ENCODE data around the gene CYB5R3.
A peak's percentile ranks its signal among the peaks of the same experiment; 100 is the strongest.
"Not testable (repeated sequence)": the region's sequence is repeated elsewhere in the genome, so short reads cannot be mapped to it uniquely, and the experiment has no call there.

The CYB5R3 gene

DNA sequence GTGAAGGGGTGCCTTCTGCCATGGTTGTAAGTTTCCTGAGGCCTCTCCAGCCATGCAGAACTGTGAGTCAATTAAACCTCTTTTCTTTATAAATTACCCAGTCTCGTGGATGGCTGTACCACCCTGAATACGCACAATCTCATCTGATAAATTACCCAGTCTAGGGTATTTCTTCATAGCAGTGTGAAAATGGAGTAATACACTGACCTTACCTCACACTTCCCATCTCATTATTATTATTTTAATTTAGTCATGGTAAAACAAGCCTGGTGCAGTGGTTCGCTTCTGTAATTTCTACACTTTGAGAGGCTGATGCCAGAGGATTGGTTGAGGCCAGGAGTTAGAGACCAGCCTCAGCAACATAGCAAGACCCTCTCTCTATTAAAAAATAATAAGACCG lies 30.5 kb upstream of the CYB5R3 start:
- no peak overlapping the region for H3K4me3 ChIP-seq (ENCODE audit: control insufficient read depth, low read depth, low read length)
- DNase-seq (ENCODE audit: low read depth) = no peak
- TF ChIP-seq, protein P1, sequence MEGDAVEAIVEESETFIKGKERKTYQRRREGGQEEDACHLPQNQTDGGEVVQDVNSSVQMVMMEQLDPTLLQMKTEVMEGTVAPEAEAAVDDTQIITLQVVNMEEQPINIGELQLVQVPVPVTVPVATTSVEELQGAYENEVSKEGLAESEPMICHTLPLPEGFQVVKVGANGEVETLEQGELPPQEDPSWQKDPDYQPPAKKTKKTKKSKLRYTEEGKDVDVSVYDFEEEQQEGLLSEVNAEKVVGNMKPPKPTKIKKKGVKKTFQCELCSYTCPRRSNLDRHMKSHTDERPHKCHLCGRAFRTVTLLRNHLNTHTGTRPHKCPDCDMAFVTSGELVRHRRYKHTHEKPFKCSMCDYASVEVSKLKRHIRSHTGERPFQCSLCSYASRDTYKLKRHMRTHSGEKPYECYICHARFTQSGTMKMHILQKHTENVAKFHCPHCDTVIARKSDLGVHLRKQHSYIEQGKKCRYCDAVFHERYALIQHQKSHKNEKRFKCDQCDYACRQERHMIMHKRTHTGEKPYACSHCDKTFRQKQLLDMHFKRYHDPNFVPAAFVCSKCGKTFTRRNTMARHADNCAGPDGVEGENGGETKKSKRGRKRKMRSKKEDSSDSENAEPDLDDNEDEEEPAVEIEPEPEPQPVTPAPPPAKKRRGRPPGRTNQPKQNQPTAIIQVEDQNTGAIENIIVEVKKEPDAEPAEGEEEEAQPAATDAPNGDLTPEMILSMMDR (conservative IDR thresholded peaks at IDR 0.05; ENCODE audit: control insufficient read depth, insufficient read depth, low read depth, low read length) = no peak

DNA sequence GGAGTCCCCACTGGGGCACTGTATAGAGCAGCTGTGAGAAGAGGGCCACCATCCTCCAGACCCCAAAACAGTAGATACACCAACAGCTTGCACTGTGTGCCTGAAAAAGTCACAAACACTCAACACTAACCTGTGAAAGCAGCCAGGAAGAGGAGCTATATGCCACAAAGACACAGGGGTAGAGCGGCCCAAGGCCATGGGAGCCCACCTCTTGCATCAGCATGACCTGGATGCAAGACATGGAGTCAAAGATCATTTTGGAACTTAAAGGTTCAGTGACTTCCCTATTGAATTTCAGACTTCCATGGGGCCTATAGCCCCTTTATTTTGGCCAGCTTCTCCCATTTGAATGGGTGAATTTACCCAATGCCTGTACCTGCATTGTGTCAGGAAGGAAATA lies 29.7 kb upstream of the CYB5R3 start:
- TF ChIP-seq, protein P1 (conservative IDR thresholded peaks at IDR 0.05; ENCODE audit: control insufficient read depth, insufficient read depth, low read depth, low read length) = no peak

DNA sequence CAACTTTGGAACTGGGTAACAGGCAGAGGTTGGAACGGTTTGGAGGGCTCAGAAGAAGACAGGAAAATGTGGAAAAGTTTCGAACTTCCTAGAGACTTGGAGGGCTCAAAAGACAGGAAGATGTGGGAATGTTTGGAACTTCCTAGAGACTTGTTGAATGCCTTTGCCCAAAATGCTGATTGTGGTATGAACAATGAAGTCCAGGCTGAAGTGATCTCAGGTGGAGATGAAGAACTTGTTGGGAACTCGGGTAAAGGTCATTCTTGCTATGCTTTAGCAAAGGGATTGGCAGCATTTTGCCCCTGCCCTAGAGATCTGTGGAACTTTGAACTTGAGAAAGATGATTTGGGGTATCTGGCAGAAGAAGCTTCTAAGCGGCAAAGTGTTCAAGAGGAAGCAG lies 28.7 kb upstream of the CYB5R3 start:
- not testable (repeated sequence) for H3K4me3 ChIP-seq (ENCODE audit: control insufficient read depth, low read depth, low read length); DNase-seq (ENCODE audit: low read depth)

More for the DNA sequence above, 29.7 kb upstream of the CYB5R3 start:
- H3K4me3 ChIP-seq (ENCODE audit: control insufficient read depth, low read depth, low read length) = no peak overlapping the region
- DNase-seq (ENCODE audit: low read depth) = no peak

DNA sequence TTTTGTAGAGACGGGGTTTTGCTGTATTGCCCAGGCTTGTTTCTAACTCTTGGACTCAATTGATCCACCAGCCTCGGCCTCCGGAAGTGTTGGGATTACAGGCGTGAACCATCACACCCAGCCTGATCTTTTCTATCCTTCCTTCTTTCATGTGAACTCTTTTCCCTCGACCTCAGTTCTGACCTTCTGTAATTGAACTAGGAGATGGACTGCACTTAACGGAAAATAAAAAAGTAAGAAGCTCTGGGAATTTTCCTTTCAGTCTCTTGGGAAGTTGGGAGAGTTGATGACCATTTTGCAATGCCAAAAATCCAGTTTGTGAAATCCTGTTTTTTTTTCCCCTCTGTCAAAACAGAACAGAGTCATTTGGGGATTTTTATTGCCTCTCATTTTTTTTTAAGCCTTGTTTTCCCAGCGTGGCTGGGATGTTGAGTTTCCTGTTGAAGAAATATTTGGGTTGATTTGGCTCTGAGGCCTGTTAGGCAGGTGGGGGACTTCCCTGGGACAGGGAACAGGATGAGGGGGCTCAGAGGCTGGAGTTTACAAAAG lies 26.9 kb upstream of the CYB5R3 start:
- peak; percentile 83 for DNase-seq (ENCODE audit: low read depth)

DNA sequence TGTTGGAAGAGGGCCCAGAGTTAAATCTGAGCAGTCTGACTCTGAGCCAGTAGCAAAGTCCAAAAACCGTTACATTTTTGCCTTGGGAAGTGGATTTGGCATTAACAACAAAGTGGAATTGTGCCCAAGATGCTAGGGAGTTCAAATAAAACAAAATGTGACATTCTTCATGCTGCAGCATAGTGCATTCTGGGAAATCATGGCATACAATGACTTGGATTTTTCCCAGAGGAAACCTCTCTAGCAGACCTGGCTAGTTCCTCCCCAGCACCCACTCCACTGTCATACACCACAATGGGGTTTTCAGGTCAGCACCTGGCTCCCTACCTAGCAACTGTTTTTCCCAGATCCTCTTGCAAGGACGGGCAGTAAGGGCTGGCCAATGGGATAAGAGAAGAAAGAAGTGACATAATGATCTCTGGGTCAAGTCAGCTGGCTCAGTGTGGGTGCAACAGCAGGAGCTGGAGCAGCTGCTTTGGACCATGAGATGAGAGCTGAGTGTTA lies 24.8 kb upstream of the CYB5R3 start:
- TF ChIP-seq, protein P1 (conservative IDR thresholded peaks at IDR 0.05; ENCODE audit: control insufficient read depth, insufficient read depth, low read depth, low read length) = no peak
- no peak overlapping the region for H3K4me3 ChIP-seq (ENCODE audit: control insufficient read depth, low read depth, low read length)
- peak; percentile 28 for DNase-seq (ENCODE audit: low read depth)

More for the DNA sequence above, 26.9 kb upstream of the CYB5R3 start:
- TF ChIP-seq, protein P1 (conservative IDR thresholded peaks at IDR 0.05; ENCODE audit: control insufficient read depth, insufficient read depth, low read depth, low read length) = no peak
- no peak overlapping the region for H3K4me3 ChIP-seq (ENCODE audit: control insufficient read depth, low read depth, low read length)

DNA sequence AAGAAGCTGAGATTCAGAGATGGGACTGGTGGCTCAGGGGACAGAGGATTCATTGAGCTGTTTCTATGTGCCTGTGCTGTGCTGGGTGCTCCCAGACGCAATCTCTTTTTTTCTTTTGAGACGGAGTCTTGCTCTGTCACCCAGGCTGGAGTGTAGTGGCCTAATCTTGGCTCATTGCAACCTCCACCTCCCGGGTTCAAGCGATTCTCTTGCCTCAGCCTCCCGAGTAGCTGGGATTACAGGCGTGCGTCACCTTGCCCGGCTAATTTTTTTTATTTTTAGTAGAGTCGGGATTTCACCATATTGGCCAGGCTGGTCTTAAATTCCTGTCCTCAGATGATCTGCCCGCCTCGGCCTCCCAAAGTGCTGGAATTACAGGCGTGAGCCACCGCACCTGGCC lies 23.9 kb upstream of the CYB5R3 start:
- H3K4me3 ChIP-seq (ENCODE audit: control insufficient read depth, low read depth, low read length); DNase-seq (ENCODE audit: low read depth): not testable (repeated sequence)

DNA sequence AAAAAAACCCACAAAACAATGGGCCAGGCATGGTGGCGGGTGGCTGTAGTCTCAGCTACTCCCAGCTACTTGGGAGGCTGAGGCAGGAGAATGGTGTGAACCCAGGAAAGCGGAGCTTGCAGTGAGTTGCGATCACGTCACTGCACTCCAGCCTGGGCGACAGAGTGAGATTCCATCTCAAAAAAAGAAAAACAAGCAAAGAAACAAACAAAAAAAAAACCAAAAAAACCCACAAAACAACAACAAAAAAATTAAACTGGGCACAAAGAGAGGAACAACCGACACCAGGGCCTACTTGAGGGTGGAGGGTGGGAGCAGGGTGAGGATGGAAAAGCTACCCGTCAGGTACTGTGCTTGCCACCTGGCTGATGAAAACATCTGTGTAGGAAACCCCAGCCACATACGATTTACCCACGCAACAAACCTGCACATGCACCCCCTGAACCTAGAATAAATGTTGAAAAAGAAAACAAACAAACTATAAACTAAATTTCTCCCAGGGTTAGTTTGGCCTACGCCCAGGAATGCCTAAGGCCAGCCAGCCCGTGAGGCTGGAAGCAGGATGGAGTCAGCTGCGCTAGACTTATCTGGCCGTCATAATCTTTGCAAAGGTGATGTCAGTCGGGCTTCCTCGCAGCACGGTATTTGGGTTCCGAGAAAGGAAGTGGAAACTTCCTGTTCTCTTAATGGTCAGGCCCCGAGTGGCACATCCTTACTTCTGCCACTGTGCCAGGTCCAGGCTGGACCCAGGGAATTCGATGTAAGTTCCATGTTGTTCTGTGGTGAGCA lies 21.9 kb upstream of the CYB5R3 start:
- H3K4me3 ChIP-seq (ENCODE audit: control insufficient read depth, low read depth, low read length) = no peak overlapping the region
- TF ChIP-seq, protein P1 (conservative IDR thresholded peaks at IDR 0.05; ENCODE audit: control insufficient read depth, insufficient read depth, low read depth, low read length) = no peak
- no peak for DNase-seq (ENCODE audit: low read depth)
